ENCODE results near the gene ANO7. TPM values are rescaled to one million over a fixed set of nuclear protein-coding genes. Genes with fewer than 3 reads are reported as not detected.
A peak's percentile ranks its signal among the peaks of the same experiment; 100 is the strongest.

The ANO7 gene
- total and polyA plus RNA-seq, 5 experiments from 2014 or later, result 0.16 to 0.77 (median 0.57) TPM; not detected in 2

DNA sequence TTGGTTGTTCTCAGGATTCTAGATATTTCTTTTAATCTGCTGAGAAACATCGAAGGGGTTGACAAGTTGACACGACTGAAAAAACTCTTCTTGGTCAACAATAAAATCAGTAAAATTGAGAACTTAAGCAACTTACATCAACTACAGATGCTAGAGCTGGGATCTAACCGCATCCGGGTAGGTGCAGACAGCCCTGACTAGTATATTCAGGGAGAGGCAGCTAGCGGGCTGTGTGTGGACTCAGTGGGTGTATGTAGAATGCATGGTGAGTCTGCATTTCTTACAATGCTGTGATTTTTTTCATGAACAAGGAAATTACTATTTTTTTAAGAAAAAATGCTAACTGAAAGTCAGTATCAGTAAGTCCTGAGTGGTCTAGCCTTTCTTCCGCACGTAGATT lies 28.2 kb upstream of the ANO7 start:
- H3K4me1 Mint-ChIP-seq, result peaks cover 7 to 14% (median 11%) of the 10 kb centered on the region in 4 donors
- no peaks in the 10 kb centered on the region for H3K27me3 Mint-ChIP-seq
- no peaks in the 10 kb centered on the region for H3K9me3 Mint-ChIP-seq
- H3K27ac Mint-ChIP-seq, result peak overlapping the region in 1 of 10 donors; percentile 15
- DNase-seq (no peak), ATAC-seq (no peak)
- POLR2A ChIA-PET, result no interaction called here
- H3K36me3 Mint-ChIP-seq, result peaks cover 0 to 63% (median 7%) of the 10 kb centered on the region in 3 donors
- no peak overlapping the region for H3K4me3 Mint-ChIP-seq

DNA sequence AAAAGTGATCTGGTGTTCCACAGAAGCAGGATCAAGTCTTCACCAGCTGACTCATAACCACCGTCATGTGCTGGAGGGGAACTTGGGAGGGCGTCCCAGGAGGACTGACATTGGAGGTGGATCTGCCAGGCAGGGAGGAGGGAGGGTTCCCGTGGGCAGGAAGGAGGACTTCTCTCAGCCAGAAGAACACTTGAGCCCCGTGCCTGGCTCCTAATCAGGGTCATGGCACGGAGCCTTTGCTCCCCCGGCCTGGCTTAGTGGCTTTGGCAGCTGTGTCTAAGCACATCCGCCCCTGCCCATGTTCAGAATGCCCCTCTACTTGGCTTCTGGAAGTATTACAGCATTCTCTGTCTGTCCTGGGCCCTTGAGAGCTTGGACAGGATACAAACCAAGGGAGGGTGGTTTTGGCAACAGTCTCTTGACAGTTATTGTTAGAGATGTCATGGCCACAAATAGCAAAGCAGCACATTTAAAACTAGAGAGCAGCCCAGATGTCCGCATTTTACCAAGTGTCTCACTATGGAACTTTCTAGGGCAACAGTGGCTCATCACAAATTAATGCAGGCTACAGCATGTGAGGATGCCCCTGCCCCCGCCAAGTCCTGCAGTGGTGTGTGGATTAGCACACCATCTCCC lies 26.7 kb upstream of the ANO7 start:
- Mint-ChIP-seq H3K9me3 (no peaks in the 10 kb centered on the region), H3K4me1 (peaks cover 5 to 14% (median 9%) of the 10 kb centered on the region in 4 donors), H3K27ac (peak overlapping the region in 1 of 10 donors; percentile 45), H3K4me3 (no peak overlapping the region), H3K36me3 (peaks cover 0 to 77% (median 11%) of the 10 kb centered on the region in 3 donors), H3K27me3 (no peaks in the 10 kb centered on the region)
- ATAC-seq (no peak), DNase-seq (no peak)
- POLR2A ChIA-PET, result no interaction called here

DNA sequence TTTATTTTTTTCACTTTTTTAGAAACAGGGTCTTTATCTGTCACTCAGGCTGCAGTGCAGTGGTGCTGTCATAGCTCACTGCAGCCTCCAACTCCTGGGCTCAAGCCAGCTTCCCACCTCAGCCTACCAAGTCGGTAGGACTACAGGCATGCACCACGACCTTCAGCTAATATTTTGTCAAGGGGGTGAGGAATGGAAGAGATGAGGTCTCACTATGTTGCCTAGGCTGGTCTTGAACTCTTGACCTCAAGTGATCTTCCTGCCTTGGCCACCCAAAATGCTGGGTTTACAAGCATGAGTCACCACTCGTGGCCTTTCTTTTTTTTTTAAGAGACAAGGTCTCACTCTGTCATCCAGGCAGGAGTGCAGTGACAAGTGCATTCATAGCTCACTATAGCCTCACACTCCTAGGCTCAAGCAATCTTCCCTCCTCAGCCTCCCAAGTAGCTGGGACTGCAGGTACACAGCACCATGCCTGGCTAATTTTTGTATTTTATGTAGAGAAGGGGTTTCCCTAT lies 24.8 kb upstream of the ANO7 start:
- H3K27me3 Mint-ChIP-seq, result no peaks in the 10 kb centered on the region
- POLR2A ChIA-PET, result interaction anchor here (1.0 kb wide), 1 partner anchor 51 kb away, joined by 4 read pairs; no protein-coding TSS in a partner anchor
- ATAC-seq (no peak), DNase-seq (no peak)
- peak overlapping the region in 1 of 10 donors; percentile 52 for H3K27ac Mint-ChIP-seq
- peaks cover 6 to 79% (median 18%) of the 10 kb centered on the region in 3 donors for H3K36me3 Mint-ChIP-seq
- no peak overlapping the region for H3K4me3 Mint-ChIP-seq
- no peaks in the 10 kb centered on the region for H3K9me3 Mint-ChIP-seq
- H3K4me1 Mint-ChIP-seq, result peaks cover 0 to 5% (median 2%) of the 10 kb centered on the region in 4 donors

DNA sequence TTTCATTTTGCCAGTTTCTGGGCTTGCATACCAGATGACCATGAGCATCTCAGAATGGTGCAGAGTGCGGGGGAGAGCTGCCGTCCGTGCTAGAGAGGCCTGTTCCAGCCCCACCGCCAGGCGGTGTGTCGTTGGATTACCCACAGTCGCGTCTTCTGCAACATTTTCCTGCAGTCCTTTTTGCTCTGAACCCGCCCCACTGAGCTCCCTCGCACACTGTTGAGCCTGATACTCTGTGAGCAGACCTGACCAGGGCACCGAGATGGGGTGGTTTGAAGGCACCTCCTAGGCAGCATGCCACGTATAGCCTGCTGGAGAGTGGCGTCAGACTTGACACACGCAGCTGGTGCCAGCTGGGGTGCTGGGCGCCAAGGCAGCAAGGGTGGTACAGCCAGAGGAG lies 20.1 kb upstream of the ANO7 start:
- Mint-ChIP-seq H3K9me3 (peaks cover 3 to 18% (median 9%) of the 10 kb centered on the region in 9 donors), H3K4me3 (no peak overlapping the region), H3K4me1 (peaks cover 0 to 1% (median 0%) of the 10 kb centered on the region in 4 donors), H3K27me3 (no peaks in the 10 kb centered on the region), H3K36me3 (peaks cover 31 to 87% (median 48%) of the 10 kb centered on the region in 3 donors), H3K27ac (no peak overlapping the region)
- no peak for DNase-seq
- POLR2A ChIA-PET, result interaction anchor here (1.1 kb wide), 1 partner anchor 66 kb away, joined by 4 read pairs; the partner anchor contains the start of gene MTERF4
- no peak for ATAC-seq

DNA sequence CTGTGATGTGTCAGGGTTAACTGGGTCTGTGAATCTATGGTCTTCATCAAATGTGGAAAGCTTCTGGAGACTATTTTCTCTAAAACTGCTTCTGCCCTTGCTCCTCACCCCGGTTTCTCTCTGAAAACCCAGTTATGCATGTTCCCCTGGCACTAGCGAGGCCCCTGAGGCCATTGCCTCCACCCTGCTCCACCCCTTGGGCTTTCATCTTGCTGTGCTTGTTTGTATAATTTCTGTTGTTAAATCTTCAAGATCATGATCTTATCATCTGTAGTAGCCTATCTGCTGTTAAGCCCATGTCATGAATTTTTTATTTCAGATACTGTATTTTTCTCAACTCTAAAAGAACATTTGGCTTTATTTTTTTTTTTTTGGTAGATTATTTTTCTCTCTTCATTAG lies 14.9 kb upstream of the ANO7 start:
- peaks cover 3 to 18% (median 9%) of the 10 kb centered on the region in 9 donors for H3K9me3 Mint-ChIP-seq
- H3K36me3 Mint-ChIP-seq, result peaks cover 25 to 87% (median 47%) of the 10 kb centered on the region in 3 donors
- ATAC-seq (no peak), DNase-seq (no peak)
- POLR2A ChIA-PET, result no interaction called here
- no peaks in the 10 kb centered on the region for H3K27me3 Mint-ChIP-seq
- peak overlapping the region in 3 of 10 donors; percentile 42 to 76 (median 42) for H3K27ac Mint-ChIP-seq
- no peak overlapping the region for H3K4me3 Mint-ChIP-seq
- peaks cover 0 to 7% (median 4%) of the 10 kb centered on the region in 4 donors for H3K4me1 Mint-ChIP-seq

DNA sequence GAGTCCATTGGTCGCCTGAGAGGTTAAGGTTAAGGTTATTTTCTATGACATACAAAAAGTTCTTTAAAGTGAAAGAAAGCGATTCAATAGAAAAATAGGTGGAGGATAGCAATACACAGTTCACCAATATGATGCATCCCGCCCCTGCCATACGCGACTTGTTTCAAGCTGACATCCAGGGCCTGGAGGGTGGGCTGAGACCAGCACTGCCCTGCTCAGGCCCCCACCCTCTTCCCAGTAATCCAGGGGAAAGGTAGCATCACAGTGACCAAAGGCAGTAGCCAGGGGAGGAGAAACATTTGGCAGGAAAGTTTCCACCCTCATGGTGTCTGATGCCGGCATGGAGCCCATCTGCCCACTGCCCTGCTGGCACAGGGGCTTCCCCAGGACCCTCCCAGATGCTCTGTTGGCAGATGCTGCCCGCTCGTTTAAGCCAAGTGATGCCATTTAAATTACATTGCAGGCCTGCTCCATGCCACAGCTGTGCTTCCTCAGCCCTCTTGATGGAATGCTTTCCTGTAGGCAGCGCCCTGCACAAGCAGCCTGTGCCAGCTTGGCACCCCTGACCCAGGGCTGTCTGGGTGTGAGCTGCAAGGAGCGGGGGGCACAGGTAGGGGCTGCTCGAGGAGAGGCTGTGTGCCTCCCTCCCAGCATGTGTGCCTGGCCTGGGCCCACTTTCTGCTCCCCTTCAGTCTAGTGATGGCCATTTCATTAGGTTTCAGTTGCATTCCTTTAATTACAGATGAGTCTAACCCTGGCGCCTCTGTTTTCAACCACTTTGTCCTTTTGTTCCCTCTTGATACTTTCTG lies 10.7 kb upstream of the ANO7 start:
- H3K9me3 Mint-ChIP-seq, result peaks cover 0 to 2% (median 0%) of the 10 kb centered on the region in 9 donors
- no peak for DNase-seq
- POLR2A ChIA-PET, result no interaction called here
- ATAC-seq, result no peak
- H3K4me3 Mint-ChIP-seq, result no peak overlapping the region
- H3K27ac Mint-ChIP-seq, result no peak overlapping the region
- H3K4me1 Mint-ChIP-seq, result peaks cover 0 to 7% (median 3%) of the 10 kb centered on the region in 4 donors
- H3K27me3 Mint-ChIP-seq, result no peaks in the 10 kb centered on the region
- peaks cover 0 to 80% (median 26%) of the 10 kb centered on the region in 3 donors for H3K36me3 Mint-ChIP-seq

DNA sequence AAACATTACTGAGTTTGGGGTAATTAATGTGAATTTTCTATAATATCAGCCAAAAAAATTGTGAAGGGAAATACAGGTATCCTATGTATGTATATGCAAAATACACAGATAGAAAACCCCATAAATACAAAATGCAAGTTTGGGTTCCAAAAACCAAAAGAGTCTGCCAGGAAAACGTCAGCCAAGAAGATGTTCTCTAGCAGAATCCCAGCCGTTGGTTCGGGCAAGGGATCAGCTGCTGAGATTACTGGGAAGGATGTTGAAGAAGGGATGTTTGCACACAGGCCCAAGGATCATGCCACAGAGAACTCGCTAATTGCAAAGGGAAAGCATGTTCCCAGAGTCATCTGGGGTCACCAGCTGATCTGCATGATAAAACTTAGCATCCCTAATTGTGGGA lies 9.5 kb upstream of the ANO7 start:
- H3K27ac Mint-ChIP-seq, result no peak overlapping the region
- DNase-seq (no peak), ATAC-seq (no peak)
- H3K27me3 Mint-ChIP-seq, result no peaks in the 10 kb centered on the region
- H3K4me1 Mint-ChIP-seq, result peaks cover 0 to 2% (median under 1%) of the 10 kb centered on the region in 4 donors
- POLR2A ChIA-PET, result interaction anchor here (0.7 kb wide), 1 partner anchor 70 kb away, joined by 7 read pairs; no protein-coding TSS in a partner anchor
- H3K36me3 Mint-ChIP-seq, result peaks cover 0 to 77% (median 21%) of the 10 kb centered on the region in 3 donors
- no peak overlapping the region for H3K4me3 Mint-ChIP-seq
- no peaks in the 10 kb centered on the region for H3K9me3 Mint-ChIP-seq

DNA sequence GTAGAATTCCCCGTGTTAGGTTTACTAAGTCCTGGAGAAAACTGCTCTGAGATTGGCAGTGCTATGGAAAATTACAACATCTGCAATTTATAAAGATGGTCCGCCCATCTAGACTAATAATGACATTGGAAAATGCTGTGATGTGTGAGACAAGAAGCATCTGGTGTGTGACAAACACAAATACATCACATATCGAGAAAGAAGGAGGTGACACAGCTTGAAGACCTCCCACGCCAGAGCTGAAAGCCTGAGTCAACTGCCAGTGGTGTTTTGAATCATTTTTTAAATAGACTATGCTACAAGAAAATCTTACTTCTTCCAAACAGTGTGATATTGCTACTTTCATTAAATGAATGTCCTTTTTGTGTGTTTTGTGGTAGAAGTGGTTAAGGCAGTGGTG lies 8.6 kb upstream of the ANO7 start:
- no peaks in the 10 kb centered on the region for H3K9me3 Mint-ChIP-seq
- H3K36me3 Mint-ChIP-seq, result peaks cover 0 to 72% (median 19%) of the 10 kb centered on the region in 3 donors
- ATAC-seq (no peak), DNase-seq (no peak)
- H3K4me1 Mint-ChIP-seq, result no peaks in the 10 kb centered on the region
- no peak overlapping the region for H3K4me3 Mint-ChIP-seq
- H3K27me3 Mint-ChIP-seq, result no peaks in the 10 kb centered on the region
- H3K27ac Mint-ChIP-seq, result peak overlapping the region in 1 of 10 donors; percentile 19
- POLR2A ChIA-PET, result no interaction called here

DNA sequence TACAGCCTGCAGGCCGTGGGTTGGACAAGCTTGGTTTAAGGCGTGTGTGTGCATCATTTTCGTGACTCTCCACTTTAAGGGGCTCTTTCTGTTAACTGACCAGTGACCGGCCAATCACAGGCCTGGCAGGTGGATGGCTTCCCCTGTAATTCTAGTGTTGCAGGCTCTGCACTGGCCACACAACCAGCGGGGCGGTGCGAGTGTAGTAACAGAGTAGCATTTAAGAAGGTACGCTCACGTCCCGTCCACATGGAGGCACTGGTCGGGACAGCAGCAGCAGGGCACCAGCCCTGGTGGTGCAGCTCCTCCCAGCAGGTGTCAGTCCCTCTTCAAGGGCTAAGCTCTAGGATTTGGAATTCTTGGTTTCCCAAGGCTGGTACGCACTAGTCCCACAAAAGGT lies 8.0 kb upstream of the ANO7 start:
- no peak overlapping the region for H3K4me3 Mint-ChIP-seq
- H3K36me3 Mint-ChIP-seq, result peaks cover 0 to 69% (median 14%) of the 10 kb centered on the region in 3 donors
- POLR2A ChIA-PET, result no interaction called here
- H3K27me3 Mint-ChIP-seq, result no peaks in the 10 kb centered on the region
- no peaks in the 10 kb centered on the region for H3K4me1 Mint-ChIP-seq
- H3K9me3 Mint-ChIP-seq, result no peaks in the 10 kb centered on the region
- DNase-seq, result no peak
- ATAC-seq, result no peak
- H3K27ac Mint-ChIP-seq, result no peak overlapping the region

DNA sequence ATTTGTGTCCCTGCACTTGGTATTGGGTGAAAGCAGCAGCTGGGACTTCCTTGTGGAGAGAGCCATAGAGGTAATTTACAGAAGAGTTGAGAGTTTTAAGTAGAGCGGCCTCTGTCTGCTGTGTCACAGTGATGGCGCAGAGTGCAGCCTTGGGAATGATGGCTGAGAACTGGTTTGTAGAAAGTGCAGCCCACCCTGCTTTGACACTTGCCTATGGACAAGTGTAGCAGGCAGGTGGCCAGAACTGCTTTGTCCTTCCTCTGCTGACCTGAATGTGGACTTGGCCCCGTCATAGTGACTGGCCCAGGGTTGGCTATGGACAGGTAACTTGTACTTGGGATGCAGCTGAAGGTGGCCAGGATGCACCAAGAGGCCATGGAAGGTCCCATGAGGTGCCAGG lies 6.4 kb upstream of the ANO7 start:
- Mint-ChIP-seq H3K9me3 (no peaks in the 10 kb centered on the region), H3K36me3 (peaks cover 0 to 55% (median 14%) of the 10 kb centered on the region in 3 donors), H3K27ac (no peak overlapping the region), H3K4me1 (no peaks in the 10 kb centered on the region), H3K27me3 (no peaks in the 10 kb centered on the region), H3K4me3 (no peak overlapping the region)
- DNase-seq (no peak), ATAC-seq (no peak)
- POLR2A ChIA-PET, result no interaction called here

DNA sequence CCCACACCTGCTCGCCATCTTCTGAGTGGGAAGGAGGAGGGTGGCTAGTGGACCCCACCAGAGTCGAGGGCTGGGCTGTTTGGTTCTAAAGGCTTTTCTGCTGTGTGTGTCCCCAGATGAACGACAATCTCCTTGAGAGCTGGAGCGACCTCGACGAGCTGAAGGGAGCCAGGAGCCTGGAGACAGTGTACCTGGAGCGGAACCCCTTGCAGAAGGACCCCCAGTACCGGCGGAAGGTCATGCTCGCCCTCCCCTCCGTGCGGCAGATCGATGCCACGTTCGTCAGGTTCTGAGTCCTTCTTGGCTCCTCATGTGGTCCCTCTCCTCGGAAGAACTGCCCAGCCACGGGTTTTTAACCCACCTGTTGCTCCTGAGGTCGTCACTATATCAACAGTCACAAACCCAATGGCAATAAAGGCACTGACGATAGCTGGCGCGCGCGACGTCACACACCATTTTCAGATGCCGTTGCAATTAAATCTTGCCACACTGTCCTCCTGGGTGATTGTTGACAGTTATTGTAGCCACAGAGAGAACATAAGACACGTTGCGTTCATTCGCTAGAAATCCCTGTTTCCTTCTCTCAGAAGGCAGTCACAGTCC lies 5.8 kb upstream of the ANO7 start:
- ATAC-seq (no peak), DNase-seq (no peak)
- H3K9me3 Mint-ChIP-seq, result no peaks in the 10 kb centered on the region
- no peaks in the 10 kb centered on the region for H3K4me1 Mint-ChIP-seq
- POLR2A ChIA-PET, result no interaction called here
- H3K27ac Mint-ChIP-seq, result no peak overlapping the region
- H3K4me3 Mint-ChIP-seq, result no peak overlapping the region
- H3K36me3 Mint-ChIP-seq, result peaks cover 0 to 50% (median 14%) of the 10 kb centered on the region in 3 donors
- H3K27me3 Mint-ChIP-seq, result no peaks in the 10 kb centered on the region

DNA sequence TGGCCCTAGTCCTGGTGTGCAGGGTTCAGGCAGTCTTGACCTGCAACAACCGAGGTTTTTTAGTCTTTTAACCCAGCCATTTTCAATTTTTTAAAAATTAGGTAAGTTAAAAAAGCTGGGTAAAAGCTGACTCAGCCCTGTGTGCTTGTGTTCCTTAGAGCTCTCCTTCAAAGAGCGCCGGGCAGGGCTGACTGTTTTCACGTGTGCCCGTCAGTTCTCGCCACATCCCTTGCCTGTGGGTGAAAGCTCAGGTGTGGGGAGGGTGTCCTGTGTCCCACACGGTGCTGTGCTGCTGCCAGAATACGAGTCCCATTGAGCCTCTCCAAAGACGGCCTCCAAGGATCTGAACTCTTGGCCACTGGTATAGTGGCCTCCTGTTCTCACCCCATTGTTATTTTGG lies 5.3 kb upstream of the ANO7 start:
- Mint-ChIP-seq H3K4me1 (no peaks in the 10 kb centered on the region), H3K9me3 (no peaks in the 10 kb centered on the region), H3K27ac (no peak overlapping the region), H3K27me3 (no peaks in the 10 kb centered on the region), H3K36me3 (peaks cover 0 to 45% (median 14%) of the 10 kb centered on the region in 3 donors), H3K4me3 (no peak overlapping the region)
- POLR2A ChIA-PET, result no interaction called here
- ATAC-seq, result no peak
- DNase-seq, result no peak

DNA sequence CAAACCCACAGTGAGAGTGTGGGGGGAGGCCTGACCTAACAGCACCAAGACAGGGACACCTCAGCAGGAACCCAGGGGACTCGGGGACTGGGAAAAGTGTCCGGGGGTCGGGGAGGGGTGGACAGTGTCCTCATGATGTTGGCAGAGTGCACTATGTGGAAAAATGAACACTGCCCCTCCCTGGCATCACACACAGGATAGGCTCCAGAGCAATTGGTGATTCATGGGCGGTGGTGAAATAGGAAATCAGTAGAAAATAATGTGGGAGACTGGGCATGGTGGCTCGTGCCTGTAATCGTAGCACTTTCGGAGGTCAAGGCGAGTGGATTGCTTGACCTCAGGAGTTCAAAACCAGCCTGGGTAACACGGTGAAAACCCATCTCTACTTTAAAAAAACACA lies 3.6 kb upstream of the ANO7 start:
- Mint-ChIP-seq H3K4me1 (no peaks in the 10 kb centered on the region), H3K4me3 (no peak overlapping the region), H3K36me3 (peaks cover 0 to 31% (median 9%) of the 10 kb centered on the region in 3 donors), H3K27ac (peak overlapping the region in 1 of 10 donors; percentile 75), H3K9me3 (no peaks in the 10 kb centered on the region), H3K27me3 (no peaks in the 10 kb centered on the region)
- DNase-seq (no peak), ATAC-seq (no peak)
- POLR2A ChIA-PET, result no interaction called here

Data from naive thymus-derived CD8-positive, alpha-beta T cell (primary cell).